Keratinocyte (primary cell): ENCODE results near the gene ARL15.

Experiments
- EZH2 ChIP-seq: IDR thresholded peaks from one replicate; pipeline ENCODE4 v1.6.1; 2012; ENCODE audit warnings: inconsistent platforms, mild to moderate bottlenecking, low read length, moderate library complexity
- TF ChIP-seq, protein P1 (sequence below), 3 experiments: IDR thresholded peaks in 1 of 3; conservative IDR thresholded peaks in 1 of 3; optimal IDR thresholded peaks in 1 of 3; 2 replicates in 2 of 3; 3 replicates in 1 of 3; pipeline versions ENCODE3 to v1.5.1; 2011; ENCODE audit warnings: low read length in 3 of 3, mild to moderate bottlenecking in 3 of 3, moderate library complexity in 2 of 3, control low read depth in 1 of 3, inconsistent platforms in 1 of 3; ENCODE audit not compliant: insufficient read depth in 2 of 3; ENCODE audit errors: extremely low read depth in 1 of 3

DNA sequence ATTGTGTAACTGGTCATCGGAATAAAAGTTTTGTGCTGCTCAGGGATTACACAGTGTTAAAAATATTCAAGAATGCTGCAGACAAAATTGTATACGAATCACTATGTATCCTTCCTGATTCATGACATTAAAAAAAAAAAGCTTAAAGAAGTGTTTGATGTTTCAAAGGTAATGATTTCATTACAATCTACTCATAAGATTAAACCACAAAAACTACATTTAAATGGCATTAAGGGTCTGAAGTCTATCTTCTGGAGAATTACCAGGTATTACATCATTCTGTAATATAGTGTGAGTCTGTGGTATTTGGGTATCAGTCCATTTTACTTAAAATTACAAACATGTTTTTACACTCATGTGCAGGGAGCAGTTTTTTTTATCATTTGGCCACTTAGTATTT lies 425.5 kb downstream of the ARL15 start:
- TF ChIP-seq, protein P1, sequence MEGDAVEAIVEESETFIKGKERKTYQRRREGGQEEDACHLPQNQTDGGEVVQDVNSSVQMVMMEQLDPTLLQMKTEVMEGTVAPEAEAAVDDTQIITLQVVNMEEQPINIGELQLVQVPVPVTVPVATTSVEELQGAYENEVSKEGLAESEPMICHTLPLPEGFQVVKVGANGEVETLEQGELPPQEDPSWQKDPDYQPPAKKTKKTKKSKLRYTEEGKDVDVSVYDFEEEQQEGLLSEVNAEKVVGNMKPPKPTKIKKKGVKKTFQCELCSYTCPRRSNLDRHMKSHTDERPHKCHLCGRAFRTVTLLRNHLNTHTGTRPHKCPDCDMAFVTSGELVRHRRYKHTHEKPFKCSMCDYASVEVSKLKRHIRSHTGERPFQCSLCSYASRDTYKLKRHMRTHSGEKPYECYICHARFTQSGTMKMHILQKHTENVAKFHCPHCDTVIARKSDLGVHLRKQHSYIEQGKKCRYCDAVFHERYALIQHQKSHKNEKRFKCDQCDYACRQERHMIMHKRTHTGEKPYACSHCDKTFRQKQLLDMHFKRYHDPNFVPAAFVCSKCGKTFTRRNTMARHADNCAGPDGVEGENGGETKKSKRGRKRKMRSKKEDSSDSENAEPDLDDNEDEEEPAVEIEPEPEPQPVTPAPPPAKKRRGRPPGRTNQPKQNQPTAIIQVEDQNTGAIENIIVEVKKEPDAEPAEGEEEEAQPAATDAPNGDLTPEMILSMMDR (optimal IDR thresholded peaks at IDR 0.05 in 1 of 3, IDR thresholded peaks at IDR 0.05 in 1 of 3, conservative IDR thresholded peaks at IDR 0.05 in 1 of 3; ENCODE audit: extremely low read depth in 1 of 3, insufficient read depth in 2 of 3, low read length in 3 of 3): no peak
- no peak for TF ChIP-seq EZH2
